RWPE1 (cell line): ENCODE data around the gene INSM1.

Experiments used
- CTCF ChIA-PET: fragments of 350-600 bp; sonication (Branson Sonifier 250); formaldehyde crosslinking; extraction: SDS; loops from one replicate; lab custom pipeline; 2021; lab: Yijun Ruan, JAX
- POLR2A ChIA-PET: fragments of 400-600 bp; formaldehyde crosslinking; extraction: SDS; loops from one replicate; lab custom pipeline; 2020; ENCODE audit warnings: antibody characterized with exemption; ENCODE audit not compliant: low non-redundant PET; lab: Yijun Ruan, JAX
- DNase-seq: peaks from one replicate; pipeline ENCODE4 v3.0.0; 2012; ENCODE audit warnings: low spot score
- H3K27ac ChIP-seq: fragments of 450-650 bp; 2 replicates; pipeline ENCODE4 v1.5.1; 2017
- CTCF ChIP-seq: fragments of 450-650 bp; conservative IDR thresholded peaks from 2 replicates; pipeline ENCODE4 v1.5.1; 2017; ENCODE audit warnings: low read depth, mild to moderate bottlenecking

Gene INSM1

DNA sequence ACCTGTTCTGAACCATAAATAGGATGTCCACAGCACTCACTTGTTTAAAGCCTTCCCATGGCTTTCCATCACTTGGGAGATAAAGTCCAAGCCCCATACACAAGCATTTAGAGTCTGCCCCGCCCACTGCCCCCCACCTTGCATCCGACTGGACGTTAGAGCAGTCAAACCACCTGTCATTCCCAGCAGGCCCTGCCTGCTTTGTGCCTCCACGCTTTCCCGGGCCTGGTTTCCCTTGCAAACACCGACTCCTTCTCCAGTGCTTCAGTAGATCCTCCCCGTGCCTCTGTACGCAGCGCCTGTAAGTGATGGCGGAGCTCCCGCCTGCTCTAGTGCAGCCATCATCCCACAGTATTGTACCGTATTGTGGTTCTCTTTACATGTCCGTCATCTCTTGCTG, 38.3 kb upstream of the INSM1 start:
- CTCF ChIA-PET = no interaction called here
- no peak for DNase-seq
- POLR2A ChIA-PET = no interaction called here

GRCh38 chr20:20331156-20331555, 36.7 kb upstream of the INSM1 start:
- POLR2A ChIA-PET = no interaction called here
- TF ChIP-seq CTCF = no peak

More for the DNA sequence above, 38.3 kb upstream of the INSM1 start:
- no peak overlapping the region for H3K27ac ChIP-seq
- TF ChIP-seq CTCF = no peak

DNA sequence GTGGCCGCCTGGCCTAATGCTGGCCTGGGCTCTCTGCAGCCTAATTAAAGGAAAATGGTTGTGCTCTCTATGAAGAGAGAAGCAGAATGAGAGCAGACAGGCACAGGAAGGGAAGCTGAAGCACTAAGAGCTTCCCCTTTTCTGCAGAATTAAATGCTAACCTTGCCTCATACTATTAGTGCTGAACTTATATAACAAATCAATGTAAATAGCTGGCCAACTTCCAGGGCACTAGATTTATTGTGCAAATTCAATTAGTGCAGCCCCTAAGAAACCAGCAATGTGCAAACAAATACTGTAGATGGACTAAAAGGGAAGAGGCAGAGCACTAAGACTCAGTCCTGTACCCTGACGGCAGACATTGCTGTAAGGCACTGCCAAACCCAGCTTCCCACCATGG, 36.1 kb upstream of the INSM1 start:
- TF ChIP-seq CTCF = no peak
- ChIA-PET POLR2A (no interaction called here), CTCF (no interaction called here)
- H3K27ac ChIP-seq = no peak overlapping the region
- no peak for DNase-seq

More at GRCh38 chr20:20331156-20331555, 36.7 kb upstream of the INSM1 start:
- no peak for DNase-seq
- no peak overlapping the region for H3K27ac ChIP-seq
- CTCF ChIA-PET = no interaction called here

DNA sequence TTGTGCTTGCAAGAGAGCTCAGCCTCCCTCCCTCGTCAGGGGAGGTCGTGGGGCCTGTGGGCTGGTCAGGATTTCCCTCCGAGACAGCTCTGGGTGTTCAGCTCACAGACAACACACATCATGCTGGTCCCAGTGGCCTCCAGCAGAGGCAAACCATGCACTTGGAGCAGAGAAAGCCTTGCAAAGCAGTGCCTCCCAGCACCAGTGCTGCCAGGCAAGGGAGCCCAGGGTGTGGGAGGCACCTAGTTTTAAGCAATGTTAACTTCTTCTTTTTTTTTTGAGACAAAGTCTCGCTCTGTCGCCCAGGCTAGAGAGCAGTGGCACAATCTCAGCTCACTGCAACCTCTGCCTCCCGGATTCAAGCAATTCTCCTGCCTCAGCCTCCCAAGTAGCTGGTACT, 34.0 kb upstream of the INSM1 start:
- POLR2A ChIA-PET = no interaction called here
- TF ChIP-seq CTCF = no peak
- H3K27ac ChIP-seq = no peak overlapping the region
- DNase-seq = no peak
- CTCF ChIA-PET = interaction anchor here (0.7 kb wide), 1 partner anchor 543 kb away, joined by 3 read pairs; no protein-coding TSS in a partner anchor

GRCh38 chr20:20334489-20334888, 33.4 kb upstream of the INSM1 start:
- no peak for TF ChIP-seq CTCF
- ChIA-PET CTCF (interaction anchor here (0.7 kb wide), 1 partner anchor 542 kb away, joined by 3 read pairs; no protein-coding TSS in a partner anchor), POLR2A (no interaction called here)
- no peak overlapping the region for H3K27ac ChIP-seq
- DNase-seq = no peak

- no peak overlapping the region for H3K27ac ChIP-seq
- no peak for TF ChIP-seq CTCF
- CTCF ChIA-PET = no interaction called here
- POLR2A ChIA-PET = no interaction called here
- no peak for DNase-seq
Observed at GRCh38 chr20:20338133-20338730, 29.7 kb upstream of the INSM1 start.
